Activated CD4-positive, alpha-beta T cell treated with anti-CD3 and anti-CD28 coated beads for 36 hours (primary cell): ENCODE results near the gene TDRKH. TPM values are rescaled to one million over a fixed set of nuclear protein-coding genes. Genes with fewer than 3 reads are reported as not detected.
"Not testable (repeated sequence)": the region's sequence is repeated elsewhere in the genome, so short reads cannot be mapped to it uniquely, and the experiment has no call there.

ENCODE experiments used
- ATAC-seq: fragments of 200-7000 bp; cut with Tn5 transposase; one replicate; pipeline ENCODE4 v1.10.0; 2021; ENCODE audit warnings: mild to moderate bottlenecking, moderate library complexity
- CTCF ChIA-PET: fragments of 350-600 bp; sonication (Branson Sonifier 250); formaldehyde crosslinking; loops from one replicate; lab custom pipeline; 2021; ENCODE audit warnings: antibody characterized with exemption; lab: Charles Lee
- POLR2A ChIA-PET: fragments of 350-600 bp; sonication (Branson Sonifier 250); formaldehyde crosslinking; loops from one replicate; lab custom pipeline; 2021; ENCODE audit warnings: antibody characterized with exemption, inconsistent platforms; lab: Charles Lee
- DNase-seq: peaks from one replicate; pipeline ENCODE4 v3.0.0-alpha.2; 2020
- H3K27ac Mint-ChIP-seq: one replicate; pipeline ENCODE4 v1.8.0; 2021; ENCODE audit warnings: mixed read lengths
- H3K27me3 Mint-ChIP-seq: one replicate; pipeline ENCODE4 v1.8.0; 2021; ENCODE audit warnings: mixed read lengths
- H3K36me3 Mint-ChIP-seq: one replicate; pipeline ENCODE4 v1.8.0; 2021; ENCODE audit warnings: low read depth, mixed read lengths
- H3K4me1 Mint-ChIP-seq: one replicate; pipeline ENCODE4 v1.8.0; 2021; ENCODE audit warnings: mixed read lengths
- H3K4me3 Mint-ChIP-seq: one replicate; pipeline ENCODE4 v1.8.0; 2021; ENCODE audit warnings: mild to moderate bottlenecking, moderate library complexity, mixed read lengths
- H3K9me3 Mint-ChIP-seq: one replicate; pipeline ENCODE4 v1.8.0; 2021; ENCODE audit warnings: low read depth, mixed read lengths
- intact Hi-C, 2 experiments: fragments of 100-400 bp; cut with DNase I in 1 of 2; cut with micrococcal nuclease in 1 of 2; formaldehyde crosslinking; loops; one replicate each; pipeline versions ENCODE4 v1.14.2 to v1.15.1; 2022 to 2024; cut with DNase I, micrococcal nuclease
- total RNA-seq, 2 experiments: library from RNA; stranded (reverse); gene quantifications; one replicate each; pipeline ENCODE4 v1.2.3, GENCODE V29; 2021

Gene TDRKH
- total RNA-seq, 2 experiments from 2014 or later: 18.4 to 19.9 TPM

DNA sequence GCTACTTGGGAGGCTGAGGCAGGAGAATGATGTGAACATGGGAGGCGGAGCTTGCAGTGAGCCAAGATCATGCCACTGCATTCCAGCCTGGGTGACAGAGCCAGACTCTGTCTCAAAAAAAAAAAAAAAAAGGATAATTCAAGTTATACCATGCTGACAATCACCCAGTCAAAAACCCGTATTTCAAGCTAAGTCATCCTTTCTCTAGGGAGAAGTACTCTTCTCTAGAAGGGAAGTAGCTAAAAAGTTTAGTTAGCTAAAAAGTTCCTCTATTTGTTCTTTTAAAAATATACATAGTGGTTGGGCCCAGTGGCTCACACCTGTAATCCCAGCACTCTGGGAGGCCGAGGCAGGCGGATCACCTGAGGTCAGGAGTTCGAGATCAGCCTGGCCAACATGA is 9.6 kb downstream of the TDRKH start:
- POLR2A ChIA-PET, H3K4me3 Mint-ChIP-seq, H3K27me3 Mint-ChIP-seq, H3K27ac Mint-ChIP-seq, CTCF ChIA-PET, DNase-seq, ATAC-seq, intact Hi-C loops, H3K4me1 Mint-ChIP-seq, H3K9me3 Mint-ChIP-seq: not testable (repeated sequence)
- peaks cover 10% of the 10 kb centered on the region for H3K36me3 Mint-ChIP-seq

DNA sequence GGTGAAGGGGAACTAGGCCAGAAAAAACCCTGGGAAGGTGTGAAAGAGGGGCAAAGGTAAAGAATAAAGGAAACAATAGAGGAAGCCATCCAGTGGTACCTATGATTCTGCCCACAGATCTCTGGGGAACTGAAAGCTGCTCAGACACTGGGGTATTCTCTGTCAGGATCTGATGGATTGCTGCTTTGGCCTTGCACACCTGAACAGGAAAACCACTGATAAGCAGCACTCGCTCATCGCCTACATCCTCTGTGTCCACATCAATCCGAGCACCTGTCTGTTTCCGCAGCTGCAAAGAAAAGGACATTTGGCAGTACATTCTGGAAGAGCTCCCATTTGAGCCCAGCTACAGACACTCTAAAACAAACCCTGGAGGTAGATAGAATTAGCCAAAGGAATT is 10.4 kb downstream of the TDRKH start:
- Mint-ChIP-seq H3K4me1 (no peaks in the 10 kb centered on the region), H3K9me3 (no peaks in the 10 kb centered on the region), H3K4me3 (no peak overlapping the region), H3K27me3 (no peaks in the 10 kb centered on the region), H3K27ac (no peak overlapping the region), H3K36me3 (peaks cover 11% of the 10 kb centered on the region)
- DNase-seq (no peak), ATAC-seq (no peak)
- intact Hi-C loops: no loop called here
- ChIA-PET CTCF (interaction anchor here (1.2 kb wide), 1 partner anchor 10 kb away, joined by 5 read pairs; no protein-coding TSS in a partner anchor), POLR2A (no interaction called here)

DNA sequence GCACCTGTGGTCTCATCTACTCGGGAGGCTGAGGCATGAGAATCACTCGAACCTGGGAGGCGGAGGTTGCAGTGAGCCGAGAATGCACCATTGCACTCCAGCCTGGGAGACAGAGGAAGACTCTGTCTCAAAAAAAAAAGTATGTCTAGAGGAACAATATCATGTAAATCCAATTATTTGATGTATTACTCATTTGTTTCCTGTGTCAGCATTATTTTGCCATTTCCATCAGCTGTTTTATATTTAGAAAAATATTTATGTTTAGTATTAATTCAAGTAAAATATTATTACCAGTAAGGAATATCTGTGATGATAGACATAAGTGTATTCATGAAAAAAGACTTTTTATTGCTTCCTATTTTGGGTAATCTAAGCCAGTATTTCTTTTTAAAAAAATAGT is 13.0 kb downstream of the TDRKH start:
- ChIA-PET POLR2A (no interaction called here), CTCF (interaction anchor here (1.5 kb wide), 1 partner anchor 12 kb away, joined by 5 read pairs; no protein-coding TSS in a partner anchor)
- H3K4me1 Mint-ChIP-seq: no peaks in the 10 kb centered on the region
- H3K4me3 Mint-ChIP-seq: no peak overlapping the region
- H3K27me3 Mint-ChIP-seq: no peaks in the 10 kb centered on the region
- ATAC-seq (no peak), DNase-seq (no peak)
- peaks cover 11% of the 10 kb centered on the region for H3K36me3 Mint-ChIP-seq
- H3K27ac Mint-ChIP-seq: no peak overlapping the region
- no peaks in the 10 kb centered on the region for H3K9me3 Mint-ChIP-seq
- intact Hi-C loops: no loop called here

DNA sequence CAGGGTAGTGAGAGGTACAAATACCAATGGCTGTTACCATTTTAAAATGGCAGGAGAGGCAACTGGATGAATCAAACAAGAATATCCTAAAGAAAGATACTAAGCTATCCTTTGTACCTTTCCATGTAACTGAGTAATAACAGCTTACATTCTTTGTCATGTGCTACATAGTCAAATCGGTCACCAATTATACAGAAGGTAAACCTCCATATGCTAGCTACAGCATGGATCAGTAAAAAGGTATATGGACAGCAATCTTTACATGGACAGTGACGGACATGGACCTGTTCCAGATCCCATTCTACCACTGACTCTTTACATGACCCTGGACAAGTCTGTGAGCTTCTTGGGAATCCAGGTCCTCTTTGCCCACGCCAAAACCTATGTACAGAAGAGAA is 13.6 kb downstream of the TDRKH start:
- POLR2A ChIA-PET: no interaction called here
- H3K36me3 Mint-ChIP-seq: peaks cover 11% of the 10 kb centered on the region
- no peak overlapping the region for H3K27ac Mint-ChIP-seq
- no peak overlapping the region for H3K4me3 Mint-ChIP-seq
- ATAC-seq (no peak), DNase-seq (no peak)
- no peaks in the 10 kb centered on the region for H3K9me3 Mint-ChIP-seq
- H3K27me3 Mint-ChIP-seq: no peaks in the 10 kb centered on the region
- intact Hi-C loops: no loop called here
- no peaks in the 10 kb centered on the region for H3K4me1 Mint-ChIP-seq
- CTCF ChIA-PET: interaction anchor here (1.0 to 1.5 kb wide), 2 partner anchors 13 to 14 kb away, joined by 4 to 5 read pairs; no protein-coding TSS in a partner anchor

DNA sequence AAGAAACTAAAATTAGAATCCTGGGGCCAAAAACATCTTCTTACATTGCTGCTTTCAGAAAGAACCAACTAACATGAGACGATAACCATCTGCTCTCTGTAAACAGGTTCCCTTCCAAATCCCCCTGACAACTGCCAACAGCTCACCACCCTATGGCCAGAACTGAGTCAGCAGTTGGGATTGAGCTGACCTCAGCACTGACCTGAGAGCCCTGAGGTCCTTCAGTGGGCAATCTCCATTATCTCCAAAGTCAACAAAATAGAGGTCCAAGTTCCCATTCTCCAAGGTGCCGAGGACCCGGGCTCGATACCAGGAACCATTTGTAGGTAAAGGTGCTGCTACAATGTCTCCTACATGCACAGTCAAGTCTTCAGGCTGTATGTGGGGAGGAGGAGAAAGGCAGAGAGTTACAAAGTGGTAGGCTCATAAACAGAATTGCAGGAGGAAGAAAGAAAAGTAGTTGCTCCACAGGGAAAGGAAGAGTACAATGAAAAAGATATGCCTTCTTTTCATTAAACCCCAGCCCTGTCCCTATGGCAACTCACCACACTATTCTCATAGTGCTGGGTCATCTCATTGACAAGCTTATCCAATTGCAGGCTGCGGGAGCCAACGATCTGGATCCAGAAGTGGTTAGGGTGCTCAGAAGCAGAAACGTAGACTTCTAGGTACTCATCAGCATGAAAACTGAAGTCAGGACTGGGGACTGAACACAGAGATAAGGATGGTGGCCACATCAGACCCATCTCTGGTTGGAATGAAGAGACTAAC is 14.2 kb downstream of the TDRKH start:
- Mint-ChIP-seq H3K9me3 (no peaks in the 10 kb centered on the region), H3K4me1 (no peaks in the 10 kb centered on the region), H3K36me3 (peaks cover 11% of the 10 kb centered on the region), H3K4me3 (no peak overlapping the region), H3K27me3 (no peaks in the 10 kb centered on the region), H3K27ac (no peak overlapping the region)
- intact Hi-C loops: no loop called here
- ChIA-PET POLR2A (no interaction called here), CTCF (interaction anchor here (0.6 to 1.5 kb wide), 4 partner anchors 13 to 61 kb away, joined by 4 to 5 read pairs (median 4); partner anchors contain the start of gene TDRKH)
- DNase-seq (no peak), ATAC-seq (no peak)

DNA sequence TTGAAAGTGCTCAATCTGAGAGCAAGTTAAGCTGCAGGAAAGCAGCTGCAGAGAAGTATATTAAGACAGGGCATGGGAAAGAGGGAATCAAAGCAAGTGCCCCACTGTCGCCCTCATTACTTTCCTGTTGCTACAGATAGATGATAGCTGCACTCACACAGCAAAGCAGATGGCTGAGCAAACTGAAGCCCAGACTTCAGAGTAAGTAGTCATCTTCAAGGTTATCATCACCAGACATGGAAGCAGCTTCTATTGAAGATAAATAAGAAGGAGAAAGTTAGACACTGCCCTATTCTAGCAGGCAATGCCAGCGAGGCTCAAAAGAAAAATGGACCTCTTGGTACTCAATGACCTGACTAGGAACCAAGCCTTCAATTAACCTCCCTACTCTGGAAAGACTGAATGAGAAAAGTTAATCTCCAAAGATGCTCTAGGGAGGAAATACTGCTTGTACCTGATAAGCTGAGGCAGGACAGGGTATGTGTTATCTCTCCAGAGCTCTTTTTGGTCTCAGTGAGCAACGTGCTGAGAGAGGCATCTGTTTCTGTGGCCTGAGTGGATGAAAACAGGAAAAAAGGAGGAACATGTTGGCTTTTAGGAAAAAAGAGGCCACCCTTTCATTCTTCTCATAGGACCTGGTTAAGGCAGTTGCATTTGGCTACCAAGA is 15.9 kb downstream of the TDRKH start:
- DNase-seq (no peak), ATAC-seq (no peak)
- Mint-ChIP-seq H3K9me3 (no peaks in the 10 kb centered on the region), H3K36me3 (peaks cover 11% of the 10 kb centered on the region), H3K4me3 (no peak overlapping the region), H3K4me1 (no peaks in the 10 kb centered on the region), H3K27ac (no peak overlapping the region), H3K27me3 (no peaks in the 10 kb centered on the region)
- CTCF ChIA-PET: interaction anchor here (0.6 to 1.5 kb wide), 2 partner anchors 16 to 37 kb away, joined by 4 read pairs; partner anchors contain the start of gene TDRKH
- POLR2A ChIA-PET: no interaction called here
- intact Hi-C loops: no loop called here

DNA sequence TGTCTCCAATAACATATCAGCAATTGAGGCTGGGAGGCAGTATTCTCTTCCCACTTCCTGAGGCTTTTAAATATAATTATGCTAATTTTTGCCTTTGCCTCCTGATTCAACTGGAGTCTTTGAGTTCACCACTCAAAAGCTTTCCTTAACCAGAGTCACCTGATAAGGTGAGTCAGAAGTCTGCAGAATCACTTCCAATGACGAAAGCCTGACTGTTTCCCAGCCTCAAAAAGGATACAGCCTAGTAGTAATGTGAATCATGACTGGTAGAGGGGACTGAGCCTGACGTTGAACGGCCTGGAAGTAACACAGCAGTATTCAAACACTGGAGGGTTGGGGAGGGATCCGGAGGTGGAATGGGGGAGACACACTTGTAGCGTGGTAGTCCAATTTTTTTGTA is 16.6 kb downstream of the TDRKH start:
- DNase-seq (no peak), ATAC-seq (peak; percentile 55)
- Mint-ChIP-seq H3K9me3 (no peaks in the 10 kb centered on the region), H3K36me3 (peaks cover 5% of the 10 kb centered on the region), H3K27me3 (no peaks in the 10 kb centered on the region), H3K4me3 (no peak overlapping the region), H3K4me1 (no peaks in the 10 kb centered on the region), H3K27ac (peak overlapping the region; percentile 5)
- POLR2A ChIA-PET: interaction anchor here (0.8 kb wide), 1 partner anchor 34 kb away, joined by 3 read pairs; no protein-coding TSS in a partner anchor
- CTCF ChIA-PET: interaction anchor here (0.6 kb wide), 1 partner anchor 36 kb away, joined by 4 read pairs; no protein-coding TSS in a partner anchor
- intact Hi-C loops: no loop called here

DNA sequence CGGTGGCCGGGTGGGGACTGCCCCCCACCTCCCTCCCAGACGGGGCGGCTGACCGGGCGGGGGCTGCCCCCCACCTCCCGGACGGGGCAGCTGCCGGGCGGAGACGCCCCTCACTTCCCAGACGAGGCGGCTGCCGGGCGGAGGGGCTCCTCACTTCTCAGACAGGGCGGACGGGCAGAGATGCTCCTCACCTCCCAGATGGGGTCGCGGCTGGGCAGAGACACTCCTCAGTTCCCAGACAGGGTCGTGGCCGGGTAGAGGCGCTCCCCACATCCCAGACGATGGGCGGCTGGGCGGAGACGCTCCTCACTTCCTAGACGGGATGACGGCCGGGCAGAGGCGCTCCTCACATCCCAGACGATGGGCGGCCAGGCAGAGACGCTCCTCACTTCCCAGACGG is 21.0 kb downstream of the TDRKH start:
- CTCF ChIA-PET, POLR2A ChIA-PET, H3K4me3 Mint-ChIP-seq, H3K27me3 Mint-ChIP-seq, H3K4me1 Mint-ChIP-seq, ATAC-seq, H3K27ac Mint-ChIP-seq, H3K36me3 Mint-ChIP-seq, H3K9me3 Mint-ChIP-seq, DNase-seq, intact Hi-C loops: not testable (repeated sequence)

DNA sequence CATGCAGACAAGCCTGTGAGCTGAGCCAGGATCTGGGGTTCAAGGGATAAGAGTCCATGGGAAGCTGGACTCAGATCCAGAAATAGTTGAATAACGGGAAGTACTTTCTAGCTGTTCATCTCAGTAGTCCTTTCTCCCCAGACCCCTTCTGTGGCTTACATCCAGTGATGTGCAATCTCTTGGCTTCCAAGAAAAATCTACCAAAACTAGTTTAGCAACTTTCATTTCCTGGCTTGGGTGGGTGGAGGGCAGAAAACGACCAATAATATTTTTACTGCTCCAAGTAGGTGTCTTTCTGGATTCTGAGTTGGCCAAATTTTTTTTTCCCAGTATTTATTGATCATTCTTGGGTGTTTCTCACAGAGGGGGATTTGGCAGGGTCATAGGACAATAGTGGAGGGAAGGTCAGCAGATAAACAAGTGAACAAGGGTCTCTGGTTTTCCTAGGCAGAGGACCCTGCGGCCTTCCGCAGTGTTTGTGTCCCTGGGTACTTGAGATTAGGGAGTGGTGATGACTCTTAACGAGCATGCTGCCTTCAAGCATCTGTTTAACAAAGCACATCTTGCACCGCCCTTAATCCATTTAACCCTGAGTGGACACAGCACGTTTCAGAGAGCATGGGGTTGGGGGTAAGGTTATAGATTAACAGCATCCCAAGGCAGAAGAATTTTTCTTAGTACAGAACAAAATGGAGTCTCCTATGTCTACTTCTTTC is 21.8 kb downstream of the TDRKH start:
- H3K36me3 Mint-ChIP-seq, H3K9me3 Mint-ChIP-seq, H3K27ac Mint-ChIP-seq, H3K27me3 Mint-ChIP-seq, ATAC-seq, POLR2A ChIA-PET, H3K4me3 Mint-ChIP-seq, DNase-seq, intact Hi-C loops: not testable (repeated sequence)
- H3K4me1 Mint-ChIP-seq: peaks cover 12% of the 10 kb centered on the region
- CTCF ChIA-PET: interaction anchor here (1.0 kb wide), 1 partner anchor 18 kb away, joined by 3 read pairs; no protein-coding TSS in a partner anchor

DNA sequence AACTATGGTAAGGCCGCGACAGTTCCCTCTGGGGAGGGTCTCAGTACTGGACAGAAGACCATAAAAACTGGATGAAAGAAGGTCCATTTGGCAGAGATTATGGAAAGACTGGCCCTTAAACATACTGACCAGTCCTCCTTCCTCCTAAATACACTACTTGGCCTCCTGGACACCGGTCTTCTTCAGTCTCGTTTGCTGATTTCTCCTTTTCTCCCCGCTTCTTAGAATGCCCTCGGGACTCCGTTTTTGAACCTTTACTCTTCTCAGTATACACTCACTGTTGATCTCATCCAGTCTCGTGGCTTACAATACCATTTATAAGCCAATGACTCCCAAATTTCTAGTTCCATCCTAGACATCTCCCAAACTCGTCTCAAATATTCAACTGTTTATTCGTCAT is 26.3 kb downstream of the TDRKH start:
- no peak for ATAC-seq
- CTCF ChIA-PET: interaction anchor here (0.8 to 2.4 kb wide), 7 partner anchors 25 to 183 kb away, joined by 3 to 17 read pairs (median 4); partner anchors contain the start of gene TDRKH
- intact Hi-C loops: loop anchor here (1.0 to 5.0 kb wide), 6 partner anchors 26 to 437 kb away; partner anchors contain the start of genes TDRKH (in 2 of the 2), C2CD4D (in 1 of the 2), PI4KB (in 1 of the 2) and PSMB4 (in 1 of the 2)
- no peak for DNase-seq
- H3K4me3 Mint-ChIP-seq: peak overlapping the region; percentile 89
- H3K27me3 Mint-ChIP-seq: no peaks in the 10 kb centered on the region
- peak overlapping the region; percentile 95 for H3K27ac Mint-ChIP-seq
- H3K9me3 Mint-ChIP-seq: no peaks in the 10 kb centered on the region
- POLR2A ChIA-PET: interaction anchor here (1.0 kb wide), 1 partner anchor 58 kb away, joined by 4 read pairs; no protein-coding TSS in a partner anchor
- H3K4me1 Mint-ChIP-seq: peaks cover 24% of the 10 kb centered on the region
- H3K36me3 Mint-ChIP-seq: peaks cover 27% of the 10 kb centered on the region
